GM10847 (cell line): ENCODE results near the gene IGFL3.

ENCODE experiments used
- POLR2A ChIP-seq: IDR thresholded peaks from 2 replicates; pipeline ENCODE4 v1.6.1; 2011; ENCODE audit not compliant: insufficient read length; ENCODE audit errors: extremely low read depth

The IGFL3 gene

DNA sequence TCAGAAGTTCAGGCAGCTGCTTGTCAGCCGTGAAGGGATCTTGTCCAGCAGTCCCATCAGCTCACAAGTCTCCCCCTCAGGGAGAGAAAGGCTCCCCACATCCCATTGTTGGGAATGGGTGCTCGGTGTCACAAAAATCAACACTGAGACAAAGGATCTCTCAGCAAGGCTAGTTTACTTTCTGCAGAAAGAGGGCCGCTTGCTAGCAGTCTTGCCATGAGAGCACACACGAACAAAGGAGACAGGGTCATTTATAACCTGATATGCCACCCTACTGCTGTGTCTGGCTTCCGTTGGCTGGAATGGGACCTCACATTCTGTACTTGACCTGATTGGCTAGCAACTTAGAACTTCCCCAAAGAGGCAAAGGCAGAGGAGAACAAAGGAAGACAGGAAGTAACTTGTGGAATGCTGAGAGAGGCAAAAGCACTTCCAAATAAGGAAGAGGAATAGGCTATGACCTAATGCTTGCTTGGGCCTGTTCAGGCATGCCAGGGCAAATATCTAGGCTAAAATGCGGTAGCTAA lies 8.7 kb upstream of the IGFL3 start:
- no peak for TF ChIP-seq POLR2A

- TF ChIP-seq POLR2A = no peak
Observed at GRCh38 chr19:46132508-46133100, 8.1 kb upstream of the IGFL3 start.

DNA sequence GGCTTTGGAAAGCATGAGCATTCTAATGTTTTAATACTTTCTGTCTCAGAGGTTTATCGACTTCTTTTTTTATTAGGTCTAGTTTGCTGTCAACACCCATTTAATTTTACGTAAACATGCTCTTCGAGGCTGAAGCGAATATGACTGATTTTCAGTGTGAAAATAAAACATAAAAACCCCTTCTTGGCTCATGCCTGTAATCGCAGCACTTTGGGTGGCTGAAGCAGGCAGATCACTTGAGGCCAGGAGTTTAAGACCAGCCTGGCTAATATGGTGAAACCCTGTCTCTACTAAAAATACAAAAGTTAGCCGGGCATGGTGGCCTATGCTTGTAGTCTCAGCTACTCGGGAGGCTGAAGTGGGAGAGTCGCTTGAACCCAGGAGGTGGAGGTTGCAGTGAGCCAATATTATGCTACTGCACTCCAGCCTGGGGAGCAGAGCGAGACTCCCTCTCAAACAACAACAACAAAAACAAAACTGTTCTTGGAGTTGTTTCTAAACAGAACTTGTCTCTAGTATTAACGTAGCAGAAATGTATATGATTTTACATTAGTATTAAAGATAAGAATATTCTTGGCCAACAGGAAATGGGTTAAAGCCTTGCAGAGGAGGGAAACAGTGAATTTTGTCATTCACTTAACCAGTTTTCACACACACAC lies 7.1 kb upstream of the IGFL3 start:
- no peak for TF ChIP-seq POLR2A

DNA sequence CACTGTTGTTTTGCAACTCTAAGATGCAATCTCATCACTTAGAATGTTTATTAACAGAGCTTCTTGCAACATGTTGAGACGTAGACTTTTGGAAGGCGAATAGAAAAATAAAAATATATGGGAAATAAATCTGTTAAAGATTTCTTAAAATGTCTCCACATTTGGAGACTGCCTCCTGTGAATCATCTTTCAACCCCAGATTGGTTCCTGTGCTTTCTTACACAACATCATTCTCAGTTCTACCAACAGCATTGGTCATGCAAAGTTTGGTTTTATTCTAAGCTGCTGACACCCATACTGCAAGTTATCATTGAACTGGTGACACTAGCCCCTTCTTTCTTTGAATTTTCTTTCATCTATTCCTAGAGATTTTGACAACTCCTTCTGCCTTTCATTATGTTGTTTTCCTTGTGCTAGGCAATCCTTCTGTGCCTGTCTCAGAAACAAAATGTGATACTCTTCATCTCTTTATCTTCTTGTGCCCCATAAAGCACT lies 1.6 kb upstream of the IGFL3 start:
- TF ChIP-seq POLR2A = no peak

- TF ChIP-seq POLR2A = no peak
Observed at GRCh38 chr19:46125447-46125846, 959 bp upstream of the IGFL3 start.

GRCh38 chr19:46118136-46118535 lies 6.4 kb downstream of the IGFL3 start:
- TF ChIP-seq POLR2A = no peak

- no peak for TF ChIP-seq POLR2A
Observed at GRCh38 chr19:46116121-46116520, 8.4 kb downstream of the IGFL3 start.

GRCh38 chr19:46115396-46116106 lies 8.9 kb downstream of the IGFL3 start:
- no peak for TF ChIP-seq POLR2A

DNA sequence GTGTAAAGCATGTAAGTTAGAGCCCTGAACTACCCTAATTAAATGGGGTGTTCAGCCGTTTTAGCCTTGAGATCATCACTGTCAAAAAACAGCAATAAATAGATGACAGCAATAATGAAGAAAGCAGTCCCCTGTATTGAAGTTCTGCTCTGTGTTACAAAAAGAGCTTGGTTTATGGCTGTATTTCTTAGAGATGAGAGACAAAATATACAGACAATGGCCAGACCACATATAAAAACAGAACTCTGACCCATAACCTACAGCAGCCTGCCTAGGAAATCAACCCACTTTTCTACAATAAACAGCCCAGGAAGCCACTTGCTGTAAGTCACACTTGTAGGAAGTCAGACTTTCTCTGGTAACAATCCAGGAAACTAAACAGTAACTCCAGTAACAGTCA lies 10.8 kb downstream of the IGFL3 start:
- TF ChIP-seq POLR2A = no peak

GRCh38 chr19:46112527-46112926 lies 12.0 kb downstream of the IGFL3 start:
- no peak for TF ChIP-seq POLR2A

GRCh38 chr19:46111376-46111775 lies 13.1 kb downstream of the IGFL3 start:
- no peak for TF ChIP-seq POLR2A

DNA sequence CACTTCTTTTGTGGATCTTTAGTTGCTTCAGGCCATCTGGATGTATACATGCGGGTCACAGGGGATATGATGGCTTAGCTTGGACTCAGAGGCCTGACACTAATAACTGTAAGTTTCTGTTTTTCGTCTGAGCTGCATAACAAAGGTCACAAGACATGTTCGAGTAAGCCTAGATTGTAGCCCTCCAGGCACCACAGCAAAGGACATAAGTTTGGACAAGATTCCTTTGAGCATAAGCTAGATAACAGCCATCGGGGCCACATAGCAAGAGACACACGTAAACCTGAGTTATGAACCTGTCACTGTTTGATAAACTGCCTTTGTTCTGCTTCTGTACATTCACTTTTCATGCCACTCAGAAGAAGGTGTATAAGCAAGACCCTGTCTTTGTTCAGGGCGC lies 14.6 kb downstream of the IGFL3 start:
- no peak for TF ChIP-seq POLR2A

GRCh38 chr19:46107371-46107770 lies 17.1 kb downstream of the IGFL3 start:
- TF ChIP-seq POLR2A = no peak

DNA sequence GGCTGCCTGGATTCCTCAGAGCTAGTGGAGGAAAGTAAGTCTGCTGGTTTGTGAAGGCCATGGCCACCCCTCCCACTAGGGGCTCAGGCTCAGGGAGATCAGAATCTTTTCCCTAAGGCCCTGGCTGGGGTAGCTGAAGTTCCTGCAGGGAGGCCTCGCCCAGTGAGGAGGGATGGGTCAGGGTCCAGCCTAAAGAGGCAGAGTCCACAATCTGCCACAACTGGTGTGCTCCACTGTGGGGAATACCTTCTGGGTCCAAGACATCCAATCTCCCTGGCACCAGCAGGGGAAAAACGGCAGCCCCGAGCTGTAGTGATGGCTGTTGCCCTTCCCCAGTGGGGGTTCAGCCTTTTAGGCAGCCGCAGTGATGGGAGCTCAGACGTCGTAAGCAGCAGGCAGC lies 23.2 kb downstream of the IGFL3 start:
- TF ChIP-seq POLR2A = no peak

DNA sequence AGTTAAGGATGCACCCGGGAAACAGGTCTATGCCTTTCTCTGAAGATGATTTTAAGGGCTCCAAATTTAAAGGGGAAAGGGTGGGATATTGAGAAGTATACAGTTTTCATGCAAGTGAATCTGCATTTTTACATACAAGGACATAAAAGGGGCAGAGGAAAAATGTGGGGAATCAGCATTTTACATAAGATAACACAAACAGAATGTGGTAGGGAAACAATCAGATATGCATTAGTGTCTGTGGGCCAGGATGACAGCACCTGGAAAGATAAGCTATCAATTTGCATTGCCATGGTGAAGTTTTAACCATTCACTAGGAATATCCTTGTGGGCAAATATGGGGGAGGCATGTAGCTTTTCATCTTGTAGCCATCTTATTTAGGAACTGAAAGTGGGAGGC lies 24.1 kb downstream of the IGFL3 start:
- TF ChIP-seq POLR2A = no peak

DNA sequence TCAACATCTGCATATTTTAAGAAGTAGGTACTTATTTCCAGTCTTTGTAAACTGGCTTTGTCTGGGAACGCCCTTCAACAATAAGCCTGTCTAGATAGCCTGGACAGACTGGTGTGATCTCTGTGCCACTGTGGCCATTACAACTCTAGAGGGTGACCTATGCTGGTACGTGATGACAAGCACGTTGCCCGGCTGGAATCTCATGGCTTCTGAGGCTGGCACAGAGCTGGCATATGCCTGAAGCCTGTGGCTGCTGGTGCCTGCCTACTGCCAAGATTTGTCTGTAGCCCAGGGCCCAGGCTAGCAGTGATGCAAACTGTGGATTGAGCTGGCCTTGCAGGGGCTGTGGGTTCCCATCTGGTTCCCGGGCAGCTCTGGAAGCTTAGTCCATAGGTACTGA lies 34.0 kb downstream of the IGFL3 start:
- TF ChIP-seq POLR2A = no peak
